GM12864 (cell line): ENCODE data around the gene CACNA1D.

Experiments used
- DNase-seq: peaks from one replicate; pipeline ENCODE4 v3.0.0-alpha.2; 2011; ENCODE audit warnings: low read depth
- H3K4me3 ChIP-seq: 2 replicates; pipeline ENCODE4 v1.5.1; 2011; ENCODE audit warnings: mild to moderate bottlenecking, low read depth, low read length, control low read depth
- CTCF ChIP-seq: IDR thresholded peaks from 2 replicates; pipeline ENCODE4 v1.5.1; 2011; ENCODE audit warnings: low read depth, mild to moderate bottlenecking, moderate library complexity, low read length, control low read depth, inconsistent platforms; ENCODE audit errors: missing control alignments

CACNA1D gene

DNA sequence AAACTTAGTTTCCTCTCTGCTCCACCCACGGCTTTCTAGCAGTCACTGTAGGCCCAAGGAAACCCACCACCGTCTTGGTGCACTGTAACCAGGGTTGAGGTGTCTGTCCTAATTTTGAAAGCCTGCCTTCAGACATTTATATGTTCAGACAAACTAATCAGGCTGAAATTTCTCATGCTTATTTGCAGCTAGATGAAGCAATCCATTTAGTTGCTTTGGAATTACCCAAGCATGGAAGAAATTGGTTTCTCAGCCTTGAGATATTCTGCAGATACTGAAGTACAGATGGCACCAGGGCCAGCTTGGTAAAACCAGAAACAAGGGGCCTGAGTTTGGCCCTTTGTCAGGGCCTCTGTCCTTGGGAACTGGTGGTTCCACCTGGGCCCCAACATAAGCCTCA lies 105.4 kb downstream of the CACNA1D start:
- H3K4me3 ChIP-seq = no peak overlapping the region
- TF ChIP-seq CTCF = no peak
- DNase-seq = no peak

- no peak overlapping the region for H3K4me3 ChIP-seq
- no peak for TF ChIP-seq CTCF
- DNase-seq = no peak
Observed at GRCh38 chr3:53602866-53603265, 108.5 kb downstream of the CACNA1D start.

DNA sequence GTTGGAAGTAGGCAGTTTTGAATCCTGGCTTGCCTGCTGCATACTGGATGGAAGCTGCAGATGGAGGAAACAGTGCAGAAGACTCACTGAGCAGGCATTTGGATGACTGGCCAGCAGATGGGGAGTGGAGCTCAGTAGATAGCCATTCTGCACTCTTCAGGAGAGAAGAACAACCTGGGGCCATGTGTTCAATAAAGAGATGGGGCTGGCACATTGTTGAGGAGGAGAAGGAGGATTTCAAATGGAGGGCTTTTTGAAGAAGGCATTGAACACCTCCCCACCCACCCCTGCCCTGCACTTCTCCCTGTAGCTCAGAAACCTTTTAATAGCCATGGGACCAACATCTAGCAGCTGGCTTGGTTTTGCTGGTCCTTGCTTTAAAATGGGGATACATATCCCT lies 109.8 kb downstream of the CACNA1D start:
- no peak for DNase-seq
- TF ChIP-seq CTCF = no peak

GRCh38 chr3:53606793-53607192 lies 112.4 kb downstream of the CACNA1D start:
- H3K4me3 ChIP-seq = no peak overlapping the region
- no peak for DNase-seq
- TF ChIP-seq CTCF = no peak

More for the DNA sequence above, 109.8 kb downstream of the CACNA1D start:
- H3K4me3 ChIP-seq = no peak overlapping the region

- H3K4me3 ChIP-seq = no peak overlapping the region
- TF ChIP-seq CTCF = no peak
- DNase-seq = no peak
Observed at GRCh38 chr3:53612508-53612907, 118.1 kb downstream of the CACNA1D start.

GRCh38 chr3:53613125-53613524 lies 118.7 kb downstream of the CACNA1D start:
- H3K4me3 ChIP-seq = no peak overlapping the region
- no peak for DNase-seq
- no peak for TF ChIP-seq CTCF

DNA sequence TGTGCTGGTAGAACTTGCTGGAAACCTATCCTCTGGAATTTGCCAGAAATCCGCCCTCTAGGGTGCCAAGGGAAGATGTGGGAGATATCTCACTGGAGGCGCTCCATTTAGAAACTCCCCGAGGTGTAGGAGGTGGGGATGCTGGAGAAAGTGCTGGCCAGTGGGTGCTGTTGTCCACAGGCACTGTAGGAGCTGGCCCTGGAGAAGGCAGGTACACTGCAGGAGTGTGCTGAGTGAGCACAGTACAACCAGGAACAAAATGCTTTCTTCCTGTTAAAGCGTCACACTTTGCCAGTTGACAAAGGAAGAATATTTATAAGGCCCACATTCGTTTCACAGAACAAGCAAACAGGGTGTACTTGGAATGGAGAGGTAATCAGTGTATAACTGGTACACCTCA lies 119.9 kb downstream of the CACNA1D start:
- H3K4me3 ChIP-seq = no peak overlapping the region
- DNase-seq = no peak
- TF ChIP-seq CTCF = no peak
